ENCODE results near the gene TIMMDC1. TPM values are rescaled to one million over a fixed set of nuclear protein-coding genes. Genes with fewer than 3 reads are reported as not detected.

The TIMMDC1 gene
- total RNA-seq, 1 experiment from 2014 or later, result 109 TPM

GRCh38 chr3:119555929-119556328, 57.6 kb downstream of the TIMMDC1 start:
- Mint-ChIP-seq H3K4me3 (no peak overlapping the region), H3K9me3 (no peaks in the 10 kb centered on the region), H3K27me3 (ENCODE audit: low read depth) (peaks cover 4% of the 10 kb centered on the region), H3K36me3 (ENCODE audit: insufficient read depth in 1 of 3, low read depth in 3 of 3) (no peaks in the 10 kb centered on the region), H3K4me1 (peaks cover 4 to 10% of the 10 kb centered on the region in 2 experiments; a peak in 3 of 4 replicates), H3K27ac (no peak overlapping the region; a peak in 1 of 7 replicates)
- Histone ChIP-seq H3K4me2 (ENCODE audit: insufficient read depth, insufficient read length, low read length) (no peak overlapping the region), H3K14ac (ENCODE audit: insufficient read depth, low read length) (no peak overlapping the region), H2AK5ac (ENCODE audit: insufficient read length, low read length) (no peak overlapping the region), H4K91ac (ENCODE audit: insufficient read length, low read depth, low read length) (no peak overlapping the region), H4K5ac (ENCODE audit: insufficient read length, low read depth, low read length) (no peak overlapping the region), H3K18ac (ENCODE audit: insufficient read length, low read depth, low read length) (no peak overlapping the region), H3K9me3 (ENCODE audit: control insufficient read depth, low read depth, low read length) (no peaks in the 10 kb centered on the region), H2AFZ (ENCODE audit: low read length) (no peak overlapping the region), H3K4ac (ENCODE audit: low read depth, low read length) (no peak overlapping the region), H2BK5ac (ENCODE audit: insufficient read length, low read length) (no peak overlapping the region), H3K79me2 (ENCODE audit: insufficient read depth, low read length) (no peaks in the 10 kb centered on the region), H3K23ac (ENCODE audit: insufficient read length, low read depth, low read length) (no peak overlapping the region), H3K9ac (ENCODE audit: extremely low read depth, insufficient read length, low read length) (no peak overlapping the region), H3K23me2 (ENCODE audit: insufficient read length, low read depth, low read length, poor library complexity, severe bottlenecking) (no peaks in the 10 kb centered on the region), H3K4me1 (ENCODE audit: insufficient read depth, low read length) (no peaks in the 10 kb centered on the region), H3K27ac (ENCODE audit: insufficient read length, low read depth, low read length) (no peak overlapping the region), H2BK12ac (ENCODE audit: insufficient read length, low read depth, low read length) (no peak overlapping the region), H2BK120ac (ENCODE audit: low read depth, low read length, poor library complexity, severe bottlenecking) (no peak overlapping the region), H3T11ph (ENCODE audit: low read length) (no peak overlapping the region), H2BK20ac (ENCODE audit: low read depth, low read length, poor library complexity, severe bottlenecking) (no peak overlapping the region), H4K20me1 (ENCODE audit: control insufficient read depth, insufficient read depth, insufficient read length) (no peaks in the 10 kb centered on the region), H2BK15ac (ENCODE audit: low read depth, low read length) (no peak overlapping the region), H3K27me3 (ENCODE audit: insufficient read depth, low read length) (no peaks in the 10 kb centered on the region), H4K8ac (replicated peaks; ENCODE audit: insufficient read length, low read depth, low read length) (no peak overlapping the region), H3K56ac (ENCODE audit: insufficient read length, low read depth, low read length) (no peak overlapping the region), H3K79me1 (ENCODE audit: insufficient read depth, low read depth, low read length, poor library complexity, severe bottlenecking) (no peaks in the 10 kb centered on the region)
- DNase-seq, result no peak
- WGBS (ENCODE audit: extremely low coverage, insufficient read length, low lambda C conversion rate), result no CpG with 5 or more reads among the region's 1 CpG
- no peak for TF ChIP-seq CTCF (conservative IDR thresholded peaks at IDR 0.05)
